HepG2 (cell line): Measurements from ENCODE around the gene NUP62. TPM values are rescaled to one million over a fixed set of nuclear protein-coding genes. Genes with fewer than 3 reads are reported as not detected.

Experiments
- ATRX ChIP-seq: sonication (generic); formaldehyde crosslinking; IDR thresholded peaks from 2 replicates; pipeline ENCODE4 v1.4.0; 2020; ENCODE audit warnings: missing genetic modification reagents, borderline replicate concordance
- CBX1 ChIP-seq: IDR thresholded peaks from one replicate; pipeline ENCODE4 v1.6.1; 2016; ENCODE audit warnings: antibody characterized with exemption, low read depth
- DMAP1 ChIP-seq: IDR thresholded peaks from 2 replicates; pipeline ENCODE4 v1.6.1; 2016
- ESRRA ChIP-seq: sonication (generic); formaldehyde crosslinking; IDR thresholded peaks from 2 replicates; pipeline ENCODE4 v1.5.1; 2020; ENCODE audit warnings: mild to moderate bottlenecking, low read depth, missing genetic modification reagents
- FOXM1 ChIP-seq: sonication (generic); formaldehyde crosslinking; IDR thresholded peaks from 2 replicates; pipeline ENCODE4 v1.5.0; 2020; ENCODE audit warnings: missing genetic modification reagents
- GLI4 ChIP-seq: sonication (generic); formaldehyde crosslinking; IDR thresholded peaks from 2 replicates; pipeline ENCODE4 v1.5.1; 2020; ENCODE audit warnings: missing genetic modification reagents, mild to moderate bottlenecking, moderate library complexity, borderline replicate concordance
- SPEN ChIP-seq: sonication (generic); formaldehyde crosslinking; IDR thresholded peaks from 2 replicates; pipeline ENCODE4 v1.5.1; 2020; ENCODE audit warnings: low read depth, mild to moderate bottlenecking, missing genetic modification reagents
- SYNCRIP ChIP-seq: fragments of 200-400 bp; formaldehyde crosslinking; IDR thresholded peaks from 2 replicates; pipeline ENCODE4 v1.6.1; 2018; ENCODE audit warnings: mild to moderate bottlenecking, low read depth, low read length; ENCODE audit not compliant: insufficient read depth
- TARDBP ChIP-seq: sonication (generic); formaldehyde crosslinking; IDR thresholded peaks from 2 replicates; pipeline ENCODE4 v1.8.0; 2022; ENCODE audit warnings: mild to moderate bottlenecking, missing genetic modification reagents
- ZBTB7A ChIP-seq: sonication (generic); formaldehyde crosslinking; IDR thresholded peaks from 2 replicates; pipeline ENCODE4 v1.8.0; 2022; ENCODE audit warnings: mild to moderate bottlenecking, missing genetic modification reagents
- ZMYM2 ChIP-seq: sonication (generic); formaldehyde crosslinking; IDR thresholded peaks from 2 replicates; pipeline ENCODE4 v1.8.0; 2022; ENCODE audit warnings: mild to moderate bottlenecking, missing genetic modification reagents
- ZNF282 ChIP-seq: fragments of 450-650 bp; IDR thresholded peaks from 2 replicates; pipeline ENCODE4 v1.6.1; 2018; ENCODE audit not compliant: partially characterized antibody
- ZNF569 ChIP-seq: sonication (generic); formaldehyde crosslinking; IDR thresholded peaks from 2 replicates; pipeline ENCODE4 v1.5.0; 2020; ENCODE audit warnings: mild to moderate bottlenecking, missing genetic modification reagents, moderate library complexity, borderline replicate concordance
- ZNF768 ChIP-seq: sonication (generic); formaldehyde crosslinking; IDR thresholded peaks from 2 replicates; pipeline ENCODE4 v1.4.0; 2020; ENCODE audit warnings: missing genetic modification reagents
- ZNF841 ChIP-seq: sonication (generic); formaldehyde crosslinking; IDR thresholded peaks from 2 replicates; pipeline ENCODE4 v1.8.1; 2023; ENCODE audit warnings: missing genetic modification reagents, borderline replicate concordance
- ZSCAN31 ChIP-seq: sonication (generic); formaldehyde crosslinking; IDR thresholded peaks from 2 replicates; pipeline ENCODE4 v1.5.0; 2020; ENCODE audit warnings: low read depth, mild to moderate bottlenecking, missing genetic modification reagents
- polyA plus RNA-seq, 8 experiments: library from polyadenylated mRNA; depleted of rRNA in 3 of 8; stranded (reverse) in 7 of 8; unstranded in 1 of 8; fragments of >200 nt; fragmentation: Illumina TruSeq in 4 of 8; extraction: Trizol in 4 of 8; gene quantifications; 2 replicates each; pipeline versions ENCODE4 v1.2.1 to v1.2.3, GENCODE V29; 2011 to 2016; ENCODE audit warnings: low read depth in 4 of 8, missing spikeins in 1 of 8, mixed read lengths in 1 of 8; ENCODE audit not compliant: insufficient read depth in 1 of 8
- total RNA-seq, 5 experiments: library from RNA; depleted of rRNA; stranded (reverse); fragments of >200 nt; fragmentation: Illumina TruSeq; extraction: Trizol; gene quantifications; 2 replicates each; pipeline ENCODE4 v1.2.3, GENCODE V29; 2016; ENCODE audit warnings: low read depth in 1 of 5
- TF ChIP-seq, protein P1 (sequence below): sonication (generic); formaldehyde crosslinking; IDR thresholded peaks from 2 replicates; pipeline ENCODE4 v1.9.0; 2022; ENCODE audit warnings: missing genetic modification reagents, mild to moderate bottlenecking, borderline replicate concordance
- TF ChIP-seq, protein P2 (sequence below): sonication (generic); formaldehyde crosslinking; IDR thresholded peaks from 2 replicates; pipeline ENCODE4 v1.4.0; 2020; ENCODE audit warnings: missing genetic modification reagents
- TF ChIP-seq, protein P3 (sequence below): sonication (generic); formaldehyde crosslinking; IDR thresholded peaks from 2 replicates; pipeline ENCODE4 v1.4.0; 2020; ENCODE audit warnings: missing genetic modification reagents
- TF ChIP-seq, protein P4 (sequence below): sonication (generic); formaldehyde crosslinking; IDR thresholded peaks from 2 replicates; pipeline ENCODE4 v1.5.0; 2020; ENCODE audit warnings: missing genetic modification reagents

Gene NUP62
- total and polyA plus RNA-seq, 2 of the 13 experiments (the other 11 are each of a cell fraction or from before 2014, with no cell fraction given): 16.5 to 41.5 TPM

DNA sequence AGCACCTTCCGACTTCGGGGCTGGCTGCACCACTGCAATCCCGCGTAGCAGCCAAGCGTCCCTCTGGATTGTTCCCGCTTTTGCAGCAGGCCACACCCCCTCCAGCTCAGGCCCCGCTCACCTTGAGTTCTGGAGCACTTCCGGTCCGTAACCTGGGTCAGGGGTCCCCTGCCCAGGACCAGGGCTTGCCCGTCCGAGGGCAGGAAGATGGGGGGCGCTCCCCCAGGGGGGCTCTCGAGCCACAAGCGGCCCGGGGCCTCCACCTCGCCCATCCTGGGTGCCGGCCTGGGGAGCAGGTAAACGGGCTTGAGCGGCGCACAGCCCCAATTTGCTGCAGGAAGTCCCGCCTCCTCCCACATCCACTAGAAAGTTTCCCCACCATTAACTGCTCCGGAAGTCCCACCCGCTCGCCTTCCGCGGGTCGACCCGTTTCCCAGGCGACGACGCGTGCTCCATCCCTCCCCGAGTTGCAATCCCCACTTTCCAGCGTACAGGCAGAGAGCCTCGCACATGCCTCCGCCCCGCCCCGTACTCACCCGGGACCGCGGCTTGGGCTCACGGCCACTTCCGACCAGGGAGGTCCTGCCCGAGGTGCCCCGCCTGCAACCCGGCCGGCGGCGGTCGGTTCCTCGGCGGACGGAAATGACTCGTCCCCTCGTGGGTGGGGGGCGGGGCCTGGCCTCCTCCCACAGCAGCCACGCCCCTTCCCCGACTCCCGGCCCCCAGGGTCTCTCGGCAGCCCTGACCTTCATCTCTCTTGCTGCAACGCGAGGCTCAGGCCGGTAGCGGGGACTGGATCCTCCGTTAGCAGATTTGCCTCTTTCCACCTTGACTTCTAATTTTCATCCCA, 62.1 kb downstream of the NUP62 start, which contains the start of gene PNKP (continued):
- TF ChIP-seq GLI4: peak; percentile 71; the same call in 1 of the 2 replicates
- TF ChIP-seq ZBTB7A (CRISPR knock-in tag): no peak
- TF ChIP-seq, protein P1, sequence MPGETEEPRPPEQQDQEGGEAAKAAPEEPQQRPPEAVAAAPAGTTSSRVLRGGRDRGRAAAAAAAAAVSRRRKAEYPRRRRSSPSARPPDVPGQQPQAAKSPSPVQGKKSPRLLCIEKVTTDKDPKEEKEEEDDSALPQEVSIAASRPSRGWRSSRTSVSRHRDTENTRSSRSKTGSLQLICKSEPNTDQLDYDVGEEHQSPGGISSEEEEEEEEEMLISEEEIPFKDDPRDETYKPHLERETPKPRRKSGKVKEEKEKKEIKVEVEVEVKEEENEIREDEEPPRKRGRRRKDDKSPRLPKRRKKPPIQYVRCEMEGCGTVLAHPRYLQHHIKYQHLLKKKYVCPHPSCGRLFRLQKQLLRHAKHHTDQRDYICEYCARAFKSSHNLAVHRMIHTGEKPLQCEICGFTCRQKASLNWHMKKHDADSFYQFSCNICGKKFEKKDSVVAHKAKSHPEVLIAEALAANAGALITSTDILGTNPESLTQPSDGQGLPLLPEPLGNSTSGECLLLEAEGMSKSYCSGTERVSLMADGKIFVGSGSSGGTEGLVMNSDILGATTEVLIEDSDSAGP (CRISPR knock-in tag): peak; percentile 88; the same call in 1 of the 2 replicates
- no peak for TF ChIP-seq ZNF841
- no peak for TF ChIP-seq ESRRA (CRISPR knock-in tag)
- TF ChIP-seq FOXM1 (CRISPR knock-in tag): no peak
- TF ChIP-seq ATRX (CRISPR knock-in tag): no peak
- TF ChIP-seq, protein P2, sequence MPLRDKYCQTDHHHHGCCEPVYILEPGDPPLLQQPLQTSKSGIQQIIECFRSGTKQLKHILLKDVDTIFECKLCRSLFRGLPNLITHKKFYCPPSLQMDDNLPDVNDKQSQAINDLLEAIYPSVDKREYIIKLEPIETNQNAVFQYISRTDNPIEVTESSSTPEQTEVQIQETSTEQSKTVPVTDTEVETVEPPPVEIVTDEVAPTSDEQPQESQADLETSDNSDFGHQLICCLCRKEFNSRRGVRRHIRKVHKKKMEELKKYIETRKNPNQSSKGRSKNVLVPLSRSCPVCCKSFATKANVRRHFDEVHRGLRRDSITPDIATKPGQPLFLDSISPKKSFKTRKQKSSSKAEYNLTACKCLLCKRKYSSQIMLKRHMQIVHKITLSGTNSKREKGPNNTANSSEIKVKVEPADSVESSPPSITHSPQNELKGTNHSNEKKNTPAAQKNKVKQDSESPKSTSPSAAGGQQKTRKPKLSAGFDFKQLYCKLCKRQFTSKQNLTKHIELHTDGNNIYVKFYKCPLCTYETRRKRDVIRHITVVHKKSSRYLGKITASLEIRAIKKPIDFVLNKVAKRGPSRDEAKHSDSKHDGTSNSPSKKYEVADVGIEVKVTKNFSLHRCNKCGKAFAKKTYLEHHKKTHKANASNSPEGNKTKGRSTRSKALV (CRISPR knock-in tag): peak; percentile 72; the same call in 1 of the 2 replicates
- no peak for TF ChIP-seq SYNCRIP
- TF ChIP-seq ZNF768 (CRISPR knock-in tag): 0 out of 2 replicates have a peak, but pooled peaks have one; percentile 52
- no peak for TF ChIP-seq ZNF282
- no peak for TF ChIP-seq ZMYM2 (CRISPR knock-in tag)
- TF ChIP-seq TARDBP (CRISPR knock-in tag): peak; percentile 62
- peak; percentile 92 for TF ChIP-seq SPEN
- no peak for TF ChIP-seq ZNF569 (CRISPR knock-in tag)
- TF ChIP-seq CBX1: no peak
- TF ChIP-seq, protein P3, sequence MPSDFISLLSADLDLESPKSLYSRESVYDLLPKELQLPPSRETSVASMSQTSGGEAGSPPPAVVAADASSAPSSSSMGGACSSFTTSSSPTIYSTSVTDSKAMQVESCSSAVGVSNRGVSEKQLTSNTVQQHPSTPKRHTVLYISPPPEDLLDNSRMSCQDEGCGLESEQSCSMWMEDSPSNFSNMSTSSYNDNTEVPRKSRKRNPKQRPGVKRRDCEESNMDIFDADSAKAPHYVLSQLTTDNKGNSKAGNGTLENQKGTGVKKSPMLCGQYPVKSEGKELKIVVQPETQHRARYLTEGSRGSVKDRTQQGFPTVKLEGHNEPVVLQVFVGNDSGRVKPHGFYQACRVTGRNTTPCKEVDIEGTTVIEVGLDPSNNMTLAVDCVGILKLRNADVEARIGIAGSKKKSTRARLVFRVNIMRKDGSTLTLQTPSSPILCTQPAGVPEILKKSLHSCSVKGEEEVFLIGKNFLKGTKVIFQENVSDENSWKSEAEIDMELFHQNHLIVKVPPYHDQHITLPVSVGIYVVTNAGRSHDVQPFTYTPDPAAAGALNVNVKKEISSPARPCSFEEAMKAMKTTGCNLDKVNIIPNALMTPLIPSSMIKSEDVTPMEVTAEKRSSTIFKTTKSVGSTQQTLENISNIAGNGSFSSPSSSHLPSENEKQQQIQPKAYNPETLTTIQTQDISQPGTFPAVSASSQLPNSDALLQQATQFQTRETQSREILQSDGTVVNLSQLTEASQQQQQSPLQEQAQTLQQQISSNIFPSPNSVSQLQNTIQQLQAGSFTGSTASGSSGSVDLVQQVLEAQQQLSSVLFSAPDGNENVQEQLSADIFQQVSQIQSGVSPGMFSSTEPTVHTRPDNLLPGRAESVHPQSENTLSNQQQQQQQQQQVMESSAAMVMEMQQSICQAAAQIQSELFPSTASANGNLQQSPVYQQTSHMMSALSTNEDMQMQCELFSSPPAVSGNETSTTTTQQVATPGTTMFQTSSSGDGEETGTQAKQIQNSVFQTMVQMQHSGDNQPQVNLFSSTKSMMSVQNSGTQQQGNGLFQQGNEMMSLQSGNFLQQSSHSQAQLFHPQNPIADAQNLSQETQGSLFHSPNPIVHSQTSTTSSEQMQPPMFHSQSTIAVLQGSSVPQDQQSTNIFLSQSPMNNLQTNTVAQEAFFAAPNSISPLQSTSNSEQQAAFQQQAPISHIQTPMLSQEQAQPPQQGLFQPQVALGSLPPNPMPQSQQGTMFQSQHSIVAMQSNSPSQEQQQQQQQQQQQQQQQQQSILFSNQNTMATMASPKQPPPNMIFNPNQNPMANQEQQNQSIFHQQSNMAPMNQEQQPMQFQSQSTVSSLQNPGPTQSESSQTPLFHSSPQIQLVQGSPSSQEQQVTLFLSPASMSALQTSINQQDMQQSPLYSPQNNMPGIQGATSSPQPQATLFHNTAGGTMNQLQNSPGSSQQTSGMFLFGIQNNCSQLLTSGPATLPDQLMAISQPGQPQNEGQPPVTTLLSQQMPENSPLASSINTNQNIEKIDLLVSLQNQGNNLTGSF (CRISPR knock-in tag): no peak
- TF ChIP-seq, protein P4, sequence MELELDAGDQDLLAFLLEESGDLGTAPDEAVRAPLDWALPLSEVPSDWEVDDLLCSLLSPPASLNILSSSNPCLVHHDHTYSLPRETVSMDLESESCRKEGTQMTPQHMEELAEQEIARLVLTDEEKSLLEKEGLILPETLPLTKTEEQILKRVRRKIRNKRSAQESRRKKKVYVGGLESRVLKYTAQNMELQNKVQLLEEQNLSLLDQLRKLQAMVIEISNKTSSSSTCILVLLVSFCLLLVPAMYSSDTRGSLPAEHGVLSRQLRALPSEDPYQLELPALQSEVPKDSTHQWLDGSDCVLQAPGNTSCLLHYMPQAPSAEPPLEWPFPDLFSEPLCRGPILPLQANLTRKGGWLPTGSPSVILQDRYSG: 0 out of 2 replicates have a peak, but pooled peaks have one; percentile 67
- TF ChIP-seq ZSCAN31 (CRISPR knock-in tag): no peak; the same call in 1 of the 2 replicates
- TF ChIP-seq DMAP1 (CRISPR knock-in tag): peak; percentile 86
